Activated naive CD8-positive, alpha-beta T cell treated with anti-CD3 and anti-CD28 coated beads, Interleukin-2, amount 50 U/mL, for 24 hours (primary cell): ENCODE results near the gene MACROD1.

Experiments
- ATAC-seq: fragments of 150-1000 bp; cut with Tn5 transposase; one replicate; pipeline ENCODE4 v1.10.0; 2021
- DNase-seq: peaks from one replicate; pipeline ENCODE4 v3.0.0; 2021
- H3K27ac Mint-ChIP-seq: one replicate; pipeline ENCODE4 v1.8.0; 2021; ENCODE audit warnings: mild to moderate bottlenecking, mixed read lengths
- H3K27me3 Mint-ChIP-seq: one replicate; pipeline ENCODE4 v1.8.0; 2021; ENCODE audit warnings: mixed read lengths
- H3K36me3 Mint-ChIP-seq: one replicate; pipeline ENCODE4 v1.8.0; 2021; ENCODE audit warnings: low read depth, mixed read lengths
- H3K4me1 Mint-ChIP-seq: one replicate; pipeline ENCODE4 v1.8.0; 2021; ENCODE audit warnings: mixed read lengths
- H3K4me3 Mint-ChIP-seq: one replicate; pipeline ENCODE4 v1.8.0; 2021; ENCODE audit warnings: mild to moderate bottlenecking, moderate library complexity, mixed read lengths
- H3K9me3 Mint-ChIP-seq: one replicate; pipeline ENCODE4 v1.8.0; 2021; ENCODE audit warnings: mixed read lengths

Gene MACROD1

GRCh38 chr11:64008914-64009633, 156.8 kb downstream of the MACROD1 start:
- H3K4me1 Mint-ChIP-seq, result peaks cover 10% of the 10 kb centered on the region
- DNase-seq, result no peak
- ATAC-seq, result no peak
- H3K27me3 Mint-ChIP-seq, result peaks cover 31% of the 10 kb centered on the region
- H3K36me3 Mint-ChIP-seq, result no peaks in the 10 kb centered on the region
- no peak overlapping the region for H3K27ac Mint-ChIP-seq
- no peak overlapping the region for H3K4me3 Mint-ChIP-seq
- H3K9me3 Mint-ChIP-seq, result peaks cover 7% of the 10 kb centered on the region

GRCh38 chr11:64008283-64008913, 157.5 kb downstream of the MACROD1 start:
- H3K36me3 Mint-ChIP-seq, result no peaks in the 10 kb centered on the region
- no peak overlapping the region for H3K4me3 Mint-ChIP-seq
- peaks cover 31% of the 10 kb centered on the region for H3K27me3 Mint-ChIP-seq
- H3K4me1 Mint-ChIP-seq, result peaks cover 10% of the 10 kb centered on the region
- peaks cover 7% of the 10 kb centered on the region for H3K9me3 Mint-ChIP-seq
- no peak for DNase-seq
- ATAC-seq, result no peak
- no peak overlapping the region for H3K27ac Mint-ChIP-seq

GRCh38 chr11:64007629-64008282, 158.2 kb downstream of the MACROD1 start:
- Mint-ChIP-seq H3K27ac (no peak overlapping the region), H3K27me3 (peaks cover 31% of the 10 kb centered on the region), H3K36me3 (no peaks in the 10 kb centered on the region), H3K4me3 (peak overlapping the region; percentile 32), H3K9me3 (peaks cover 7% of the 10 kb centered on the region), H3K4me1 (peaks cover 10% of the 10 kb centered on the region)
- ATAC-seq (peak; percentile 30), DNase-seq (peak; percentile 14)

GRCh38 chr11:64007160-64007628, 158.7 kb downstream of the MACROD1 start:
- no peaks in the 10 kb centered on the region for H3K36me3 Mint-ChIP-seq
- peaks cover 10% of the 10 kb centered on the region for H3K4me1 Mint-ChIP-seq
- ATAC-seq, result no peak
- peaks cover 7% of the 10 kb centered on the region for H3K9me3 Mint-ChIP-seq
- DNase-seq, result no peak
- peak overlapping the region; percentile 19 for H3K4me3 Mint-ChIP-seq
- H3K27ac Mint-ChIP-seq, result peak overlapping the region; percentile 9
- peaks cover 31% of the 10 kb centered on the region for H3K27me3 Mint-ChIP-seq

- Mint-ChIP-seq H3K27me3 (peaks cover 36% of the 10 kb centered on the region), H3K9me3 (peaks cover 7% of the 10 kb centered on the region), H3K4me1 (peaks cover 10% of the 10 kb centered on the region), H3K4me3 (no peak overlapping the region), H3K36me3 (no peaks in the 10 kb centered on the region), H3K27ac (no peak overlapping the region)
- no peak for DNase-seq
- ATAC-seq, result no peak
Observed at GRCh38 chr11:64006398-64006797, 159.5 kb downstream of the MACROD1 start.

- DNase-seq (no peak), ATAC-seq (no peak)
- Mint-ChIP-seq H3K4me1 (peaks cover 12% of the 10 kb centered on the region), H3K27me3 (peaks cover 38% of the 10 kb centered on the region), H3K36me3 (no peaks in the 10 kb centered on the region), H3K4me3 (no peak overlapping the region), H3K27ac (no peak overlapping the region), H3K9me3 (peaks cover 5% of the 10 kb centered on the region)
Observed at GRCh38 chr11:64005691-64006090, 160.2 kb downstream of the MACROD1 start.

GRCh38 chr11:64004590-64004984, 161.3 kb downstream of the MACROD1 start:
- H3K36me3 Mint-ChIP-seq, result no peaks in the 10 kb centered on the region
- H3K4me3 Mint-ChIP-seq, result no peak overlapping the region
- DNase-seq, result no peak
- H3K27me3 Mint-ChIP-seq, result peaks cover 38% of the 10 kb centered on the region
- ATAC-seq, result no peak
- no peaks in the 10 kb centered on the region for H3K9me3 Mint-ChIP-seq
- H3K27ac Mint-ChIP-seq, result no peak overlapping the region
- peaks cover 15% of the 10 kb centered on the region for H3K4me1 Mint-ChIP-seq

GRCh38 chr11:64003807-64004589, 161.9 kb downstream of the MACROD1 start:
- Mint-ChIP-seq H3K4me3 (no peak overlapping the region), H3K27me3 (peaks cover 36% of the 10 kb centered on the region), H3K27ac (no peak overlapping the region), H3K4me1 (peaks cover 15% of the 10 kb centered on the region), H3K36me3 (no peaks in the 10 kb centered on the region), H3K9me3 (no peaks in the 10 kb centered on the region)
- ATAC-seq, result no peak
- DNase-seq, result no peak

- H3K4me1 Mint-ChIP-seq, result peaks cover 5% of the 10 kb centered on the region
- no peak for ATAC-seq
- no peak overlapping the region for H3K27ac Mint-ChIP-seq
- H3K4me3 Mint-ChIP-seq, result no peak overlapping the region
- no peak for DNase-seq
- peaks cover 14% of the 10 kb centered on the region for H3K36me3 Mint-ChIP-seq
- H3K27me3 Mint-ChIP-seq, result peaks cover 17% of the 10 kb centered on the region
- H3K9me3 Mint-ChIP-seq, result no peaks in the 10 kb centered on the region
Observed at GRCh38 chr11:64001484-64002420, 164.2 kb downstream of the MACROD1 start.

- Mint-ChIP-seq H3K4me1 (peaks cover 5% of the 10 kb centered on the region), H3K9me3 (no peaks in the 10 kb centered on the region), H3K4me3 (no peak overlapping the region), H3K27ac (no peak overlapping the region), H3K36me3 (peaks cover 14% of the 10 kb centered on the region), H3K27me3 (peaks cover 10% of the 10 kb centered on the region)
- DNase-seq, result no peak
- ATAC-seq, result no peak
Observed at GRCh38 chr11:64000740-64001483, 165.0 kb downstream of the MACROD1 start.

GRCh38 chr11:64000026-64000739, 165.7 kb downstream of the MACROD1 start:
- H3K27me3 Mint-ChIP-seq, result peaks cover 7% of the 10 kb centered on the region
- ATAC-seq (peak; percentile 84), DNase-seq (peak; percentile 78)
- peaks cover 14% of the 10 kb centered on the region for H3K36me3 Mint-ChIP-seq
- no peaks in the 10 kb centered on the region for H3K9me3 Mint-ChIP-seq
- no peak overlapping the region for H3K27ac Mint-ChIP-seq
- no peak overlapping the region for H3K4me3 Mint-ChIP-seq
- peaks cover 5% of the 10 kb centered on the region for H3K4me1 Mint-ChIP-seq

GRCh38 chr11:63999349-64000025, 166.4 kb downstream of the MACROD1 start:
- Mint-ChIP-seq H3K27me3 (peaks cover 7% of the 10 kb centered on the region), H3K9me3 (no peaks in the 10 kb centered on the region), H3K27ac (no peak overlapping the region), H3K4me3 (no peak overlapping the region), H3K36me3 (peaks cover 19% of the 10 kb centered on the region), H3K4me1 (peaks cover 5% of the 10 kb centered on the region)
- ATAC-seq (peak; percentile 56), DNase-seq (peak; percentile 64)
